Testis (tissue), 3 donors: ENCODE data around the gene ABCB8. TPM values are rescaled to one million over a fixed set of nuclear protein-coding genes. Genes with fewer than 3 reads are reported as not detected.

ENCODE experiments used
- DNase-seq: peaks from one replicate; pipeline ENCODE4 v3.0.0-alpha.2; 2019
- H3K27ac ChIP-seq, 2 donors: fragments of 200-600 bp; sonication (generic); one replicate each; pipeline ENCODE4 v1.5.1; 2019
- H3K27me3 ChIP-seq: fragments of 200-600 bp; sonication (generic); one replicate; pipeline ENCODE4 v1.5.1; 2019
- H3K36me3 ChIP-seq: fragments of 200-600 bp; sonication (generic); one replicate; pipeline ENCODE4 v1.5.1; 2017; ENCODE audit warnings: low read depth; ENCODE audit errors: missing control alignments
- H3K4me1 ChIP-seq: fragments of 200-600 bp; sonication (generic); one replicate; pipeline ENCODE4 v1.5.1; 2019
- H3K4me3 ChIP-seq, 2 donors: fragments of 200-600 bp; sonication (generic); one replicate each; pipeline ENCODE4 v1.5.1; 2017 to 2019
- H3K9me3 ChIP-seq: fragments of 200-600 bp; sonication (generic); one replicate; pipeline ENCODE4 v1.5.1; 2017
- CTCF ChIP-seq, 3 experiments: fragments of 450-650 bp in 2 of 3; fragments of 200-600 bp in 1 of 3; sonication (generic) in 1 of 3; IDR thresholded peaks; one replicate each; pipeline ENCODE4 v1.5.1; 2016 to 2019; ENCODE audit warnings: antibody characterized with exemption in 3 of 3, mild to moderate bottlenecking in 2 of 3, moderate library complexity in 1 of 3
- POLR2A ChIP-seq: fragments of 450-650 bp; IDR thresholded peaks from one replicate; pipeline ENCODE4 v1.6.1; 2017; ENCODE audit warnings: antibody characterized with exemption, mild to moderate bottlenecking, moderate library complexity
- WGBS, 2 donors: methylation state at CpG; one replicate each; pipeline ENCODE4 v1.1.5; 2018; 5-methylcytosine and 5-hydroxymethylcytosine counted together
- intact Hi-C: fragments of 100-400 bp; cut with DNase I; formaldehyde crosslinking; loops from one replicate; pipeline ENCODE4 v1.15.1; 2023; ENCODE audit warnings: low total_unique reads
- polyA plus RNA-seq: library from polyadenylated mRNA; stranded (reverse); fragments of 350-450 nt; fragmentation: Illumina TruSeq; extraction: RNeasy Lipid Tissue Mini Kit (QIAGEN cat#74804); gene quantifications from one replicate; pipeline ENCODE4 v1.2.3, GENCODE V29; 2014; ENCODE audit warnings: low read depth, low replicate concordance; ENCODE audit not compliant: insufficient read depth
- total RNA-seq, 2 donors: library from RNA; depleted of rRNA; stranded (reverse); fragments of >200 nt; gene quantifications; one replicate each; pipeline ENCODE4 v1.2.3, GENCODE V29; 2016

ABCB8 gene
- total and polyA plus RNA-seq, 3 donors from 2014 or later, result 34.9 to 76.8 (median 59.6) TPM

- no peak overlapping the region for H3K27ac ChIP-seq
- TF ChIP-seq CTCF (IDR thresholded peaks at IDR 0.05) (no peak), POLR2A (no peak)
- intact Hi-C loops, result no loop called here
- peaks cover 8% of the 10 kb centered on the region for H3K4me1 ChIP-seq
- H3K4me3 ChIP-seq, result no peak overlapping the region
- no peaks in the 10 kb centered on the region for H3K9me3 ChIP-seq
- H3K27me3 ChIP-seq, result no peaks in the 10 kb centered on the region
- H3K36me3 ChIP-seq, result no peaks in the 10 kb centered on the region
- 85 to 95% methylated on average over 5 of the region's 5 CpGs for WGBS, 2 donors
- DNase-seq, result no peak
Observed at GRCh38 chr7:150999497-151000230, 28.6 kb upstream of the ABCB8 start.

GRCh38 chr7:151000897-151001495 lies 27.3 kb upstream of the ABCB8 start:
- H3K9me3 ChIP-seq, result no peaks in the 10 kb centered on the region
- H3K4me3 ChIP-seq, result no peak overlapping the region
- no peak overlapping the region for H3K27ac ChIP-seq
- intact Hi-C loops, result no loop called here
- H3K36me3 ChIP-seq, result no peaks in the 10 kb centered on the region
- H3K27me3 ChIP-seq, result no peaks in the 10 kb centered on the region
- TF ChIP-seq POLR2A (no peak), CTCF (IDR thresholded peaks at IDR 0.05) (no peak)
- 92 to 95% methylated on average over 13 of the region's 13 CpGs for WGBS, 2 donors
- no peak for DNase-seq
- peaks cover 8% of the 10 kb centered on the region for H3K4me1 ChIP-seq

- H3K9me3 ChIP-seq, result no peaks in the 10 kb centered on the region
- H3K27me3 ChIP-seq, result no peaks in the 10 kb centered on the region
- DNase-seq, result no peak
- peaks cover 5% of the 10 kb centered on the region for H3K4me1 ChIP-seq
- no peak overlapping the region for H3K4me3 ChIP-seq
- 94 to 97% methylated on average over 13 to 16 of the region's 16 CpGs for WGBS, 2 donors
- no peaks in the 10 kb centered on the region for H3K36me3 ChIP-seq
- H3K27ac ChIP-seq, result no peak overlapping the region
- intact Hi-C loops, result no loop called here
- TF ChIP-seq CTCF (IDR thresholded peaks at IDR 0.05) (no peak), POLR2A (no peak)
Observed at GRCh38 chr7:151001546-151001945, 26.7 kb upstream of the ABCB8 start.

- Histone ChIP-seq H3K27ac (no peak overlapping the region), H3K9me3 (no peaks in the 10 kb centered on the region), H3K4me3 (no peak overlapping the region), H3K36me3 (no peaks in the 10 kb centered on the region), H3K4me1 (no peaks in the 10 kb centered on the region), H3K27me3 (no peaks in the 10 kb centered on the region)
- TF ChIP-seq CTCF (IDR thresholded peaks at IDR 0.05) (no peak), POLR2A (no peak)
- intact Hi-C loops, result no loop called here
- no peak for DNase-seq
- WGBS, 2 donors, result 87 to 92% methylated on average over 12 of the region's 12 CpGs
Observed at GRCh38 chr7:151003572-151003971, 24.7 kb upstream of the ABCB8 start.
